GM18951 (cell line): ENCODE measurements around the gene CLVS2.

Source experiments
- POLR2A ChIP-seq: IDR thresholded peaks from 4 replicates; pipeline ENCODE4 v1.6.1; 2011; ENCODE audit warnings: mild to moderate bottlenecking; ENCODE audit not compliant: insufficient read length, insufficient read depth; ENCODE audit errors: extremely low read depth
- in situ Hi-C: fragments of 300-500 bp; cut with MboI; formaldehyde crosslinking; loops from one replicate; pipeline ENCODE4 v1.12.0; 2022; ENCODE audit warnings: low sequenced_read_pairs, mixed read lengths, inconsistent platforms; ENCODE audit not compliant: unreplicated experiment

Gene CLVS2

DNA sequence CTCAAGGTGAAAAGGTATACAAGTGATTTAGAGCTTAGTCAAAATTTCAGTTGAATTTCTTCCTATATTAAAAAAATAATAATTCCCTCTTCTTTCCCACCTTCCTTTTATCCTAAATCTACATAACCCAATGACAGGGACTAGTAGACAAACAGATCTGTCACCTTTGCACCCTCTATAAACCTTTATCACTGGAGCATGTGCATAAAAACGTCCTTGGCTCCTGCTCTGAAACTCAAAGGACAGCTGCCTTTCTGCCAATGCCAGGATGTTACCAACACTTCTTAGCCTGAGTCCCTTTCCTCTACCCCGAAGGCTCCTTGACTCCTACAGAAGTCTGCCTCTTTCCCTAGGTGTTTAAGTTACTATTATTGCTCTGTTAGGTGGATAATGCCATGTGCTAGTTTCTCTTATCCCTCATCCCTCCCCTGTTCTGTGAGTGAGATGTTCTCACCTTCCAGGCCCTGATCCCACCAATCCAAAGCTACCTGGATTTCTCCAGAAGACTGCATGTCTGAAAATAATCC, 4.3 kb downstream of the CLVS2 start:
- no peak for TF ChIP-seq POLR2A
- in situ Hi-C loops = no loop called here

DNA sequence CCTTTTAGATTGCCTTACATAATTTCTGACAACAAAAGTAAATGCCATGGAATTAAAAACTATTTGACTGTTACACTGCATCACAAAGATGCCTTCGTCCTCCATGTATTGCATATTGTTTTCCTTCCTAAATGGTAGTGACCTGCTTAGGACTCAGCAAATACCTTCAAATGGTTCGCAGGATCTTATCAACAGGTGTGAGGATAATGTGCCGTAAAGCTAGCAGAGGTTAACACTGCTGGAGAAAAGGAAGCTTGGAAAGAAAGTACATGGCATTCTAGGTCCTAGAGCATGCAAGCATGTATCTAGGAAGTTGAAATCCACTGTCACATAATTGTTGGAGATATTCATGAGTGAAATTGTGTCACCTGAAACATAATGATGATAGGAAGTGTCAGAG, 5.5 kb downstream of the CLVS2 start:
- in situ Hi-C loops = no loop called here
- no peak for TF ChIP-seq POLR2A

DNA sequence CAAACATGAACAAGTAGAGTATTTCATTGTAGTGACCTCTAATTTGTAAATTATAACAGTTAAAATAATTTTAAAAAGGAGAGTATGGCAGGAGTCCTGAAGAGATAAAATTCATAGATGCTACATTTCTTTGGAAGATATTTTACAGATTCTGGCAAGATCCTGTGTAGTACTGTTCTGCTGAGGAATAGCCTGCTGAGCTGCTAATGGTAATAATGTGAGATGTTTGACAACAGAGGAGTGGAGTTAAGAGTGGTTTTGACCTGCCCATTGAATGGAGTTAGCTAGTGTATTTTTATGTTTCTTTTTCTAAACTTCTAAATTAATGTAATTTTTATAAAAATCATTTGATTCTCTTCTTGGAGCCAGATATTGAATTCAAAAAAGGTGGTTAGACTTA, 11.8 kb downstream of the CLVS2 start:
- in situ Hi-C loops = no loop called here
- no peak for TF ChIP-seq POLR2A

DNA sequence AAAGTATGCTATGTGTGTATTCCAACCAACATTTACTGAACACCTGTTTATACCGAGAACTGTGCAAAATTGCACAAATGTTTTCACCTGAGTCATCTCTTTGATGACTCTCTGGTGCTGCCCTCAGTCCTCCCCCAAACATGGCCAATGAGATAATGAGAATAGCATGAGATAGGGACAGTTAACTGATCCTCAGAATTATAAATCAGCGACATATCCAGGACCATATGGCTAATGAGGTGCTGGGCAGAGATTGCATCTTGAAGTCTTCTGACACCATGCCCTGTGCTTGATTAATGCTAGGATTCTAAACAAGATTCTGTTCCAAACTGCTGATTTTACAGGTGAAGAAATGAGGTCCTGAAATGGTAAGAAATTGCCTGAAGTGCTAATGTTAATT, 13.0 kb downstream of the CLVS2 start:
- no peak for TF ChIP-seq POLR2A
- in situ Hi-C loops = no loop called here

DNA sequence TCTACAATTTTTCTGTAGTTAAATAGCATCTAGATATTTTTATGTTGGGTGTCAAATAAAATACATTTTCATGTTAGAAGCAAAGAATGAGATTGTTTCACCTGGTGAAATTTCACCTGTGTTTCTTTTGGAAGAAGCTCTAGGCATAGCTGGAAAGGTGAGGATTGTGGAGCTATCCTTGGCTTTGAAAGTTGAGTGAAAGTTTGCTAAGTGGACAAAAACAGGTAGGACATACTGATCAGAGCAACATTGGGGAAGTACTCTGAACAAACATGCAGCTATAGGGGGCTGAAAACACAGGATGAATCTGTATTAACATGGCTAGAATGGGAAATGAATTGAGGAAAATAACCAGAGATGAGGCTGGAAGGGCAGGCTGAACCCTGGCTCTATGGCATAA, 18.8 kb downstream of the CLVS2 start:
- in situ Hi-C loops = no loop called here
- TF ChIP-seq POLR2A = no peak

DNA sequence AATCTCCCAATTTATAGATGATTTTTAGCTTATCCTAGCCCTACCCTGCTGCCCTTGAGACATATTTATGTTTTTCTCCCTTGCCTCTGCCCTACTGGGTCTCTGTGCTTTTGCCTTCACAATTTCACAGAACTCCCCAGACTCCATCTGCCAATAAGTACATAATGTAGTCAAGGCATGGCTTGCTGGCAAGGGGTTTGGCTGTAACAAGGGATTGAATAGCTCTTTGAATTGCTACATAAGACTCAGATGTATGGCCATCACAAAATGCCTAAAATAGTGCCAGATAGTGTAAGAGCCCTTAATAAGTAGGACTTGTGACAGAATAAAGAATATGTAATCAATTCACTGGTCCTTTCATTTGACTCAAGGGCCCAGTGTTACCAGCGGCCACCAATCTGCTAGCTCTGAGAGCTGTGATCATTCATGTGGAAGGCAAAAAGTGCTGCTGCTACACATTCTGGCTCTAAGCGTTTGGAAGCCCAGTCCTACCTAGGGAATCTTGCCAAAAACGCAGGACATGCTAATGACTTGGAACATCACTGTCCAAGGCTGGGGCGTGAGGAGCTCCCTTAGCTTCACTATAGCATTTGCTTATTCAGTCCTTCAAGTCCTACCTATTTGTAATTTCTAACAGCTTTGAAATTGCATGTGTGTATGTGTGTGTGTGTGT, 20.5 kb downstream of the CLVS2 start:
- no peak for TF ChIP-seq POLR2A

DNA sequence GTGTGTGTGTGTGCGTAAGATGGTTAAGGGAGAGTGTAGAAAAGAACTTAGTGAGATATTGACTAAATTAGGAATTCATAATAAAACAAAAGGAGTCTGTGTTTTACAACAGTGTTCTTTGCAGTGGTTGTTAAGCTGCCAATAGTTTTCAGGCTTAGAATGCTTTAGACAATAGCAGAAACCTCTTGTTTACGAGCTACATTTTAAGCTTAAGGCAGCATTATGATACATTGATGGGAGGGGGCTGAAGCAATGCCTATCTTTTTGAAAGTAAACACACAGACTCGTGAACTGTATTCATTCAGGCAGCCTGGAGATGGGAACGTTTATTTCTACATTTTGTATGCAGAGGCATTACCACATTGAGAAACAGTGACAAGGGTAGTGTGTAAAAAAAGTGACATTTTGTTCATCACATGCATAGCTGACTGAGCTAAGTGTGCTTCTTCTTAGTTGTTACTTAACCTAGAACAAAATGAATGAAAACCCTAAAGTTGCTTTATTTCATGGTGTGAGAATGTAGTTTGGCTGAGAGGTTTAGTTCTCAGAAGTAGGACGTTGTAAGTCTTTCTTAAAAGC, 21.2 kb downstream of the CLVS2 start:
- TF ChIP-seq POLR2A = no peak
- in situ Hi-C loops = no loop called here

More for the DNA sequence above, 20.5 kb downstream of the CLVS2 start:
- in situ Hi-C loops = no loop called here

DNA sequence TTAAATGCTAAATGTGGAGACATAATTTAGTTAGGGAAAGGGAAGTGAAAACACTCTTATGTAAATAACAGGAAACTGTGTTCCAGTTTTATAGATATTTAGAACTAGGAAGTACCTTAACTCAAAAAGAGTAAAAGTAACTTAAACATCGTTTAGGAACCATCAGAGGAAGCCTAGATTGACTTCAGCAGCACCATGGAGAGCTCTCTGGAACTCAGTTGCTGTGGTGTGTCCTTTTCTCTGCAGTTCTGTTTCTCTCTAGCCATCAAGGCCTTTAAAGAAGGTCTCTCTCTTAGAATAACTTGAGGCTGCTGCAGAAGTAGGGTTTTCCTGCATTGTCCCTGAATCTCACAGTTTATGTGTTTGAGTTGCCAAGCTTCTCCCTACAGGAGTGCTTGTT, 26.9 kb downstream of the CLVS2 start:
- no peak for TF ChIP-seq POLR2A
- in situ Hi-C loops = no loop called here

DNA sequence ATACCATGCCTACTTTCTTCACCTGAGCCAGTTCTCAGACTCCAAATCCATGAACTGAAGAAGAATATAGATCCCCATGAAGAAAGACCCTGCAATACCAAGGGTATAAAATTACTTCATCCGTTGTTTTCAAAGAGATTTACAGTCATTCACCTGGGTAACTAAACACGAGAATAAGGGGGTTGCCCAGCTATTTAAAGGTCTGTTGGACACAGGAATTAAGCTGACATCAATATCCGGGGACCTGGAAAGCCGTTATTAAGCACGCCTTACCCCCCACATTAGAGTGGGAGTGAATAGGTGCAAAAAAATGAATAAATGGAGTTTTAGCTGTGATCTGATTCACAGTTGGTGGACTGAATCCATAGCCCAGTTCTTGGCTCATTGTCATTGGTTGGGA, 28.9 kb downstream of the CLVS2 start:
- TF ChIP-seq POLR2A = no peak
- in situ Hi-C loops = no loop called here

DNA sequence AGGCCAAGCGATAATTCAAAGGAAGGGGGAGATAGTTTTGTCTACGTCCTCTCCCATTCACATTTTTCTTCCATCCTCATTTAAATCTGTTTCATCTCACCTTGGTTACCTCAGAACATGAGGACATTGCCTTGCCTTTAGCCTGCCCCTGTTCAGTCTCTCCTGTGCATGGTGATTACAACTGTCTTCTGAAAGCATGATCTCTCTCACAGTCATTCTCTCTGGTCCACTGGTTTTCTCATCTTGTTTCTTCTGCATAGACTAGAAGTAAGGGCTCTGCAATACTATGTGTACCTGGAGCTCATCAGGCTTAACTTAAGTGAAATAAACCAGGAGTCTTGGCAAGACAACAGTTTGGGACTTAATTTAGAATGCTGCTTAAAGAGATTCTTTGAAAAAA, 31.4 kb downstream of the CLVS2 start:
- TF ChIP-seq POLR2A = no peak
- in situ Hi-C loops = no loop called here

DNA sequence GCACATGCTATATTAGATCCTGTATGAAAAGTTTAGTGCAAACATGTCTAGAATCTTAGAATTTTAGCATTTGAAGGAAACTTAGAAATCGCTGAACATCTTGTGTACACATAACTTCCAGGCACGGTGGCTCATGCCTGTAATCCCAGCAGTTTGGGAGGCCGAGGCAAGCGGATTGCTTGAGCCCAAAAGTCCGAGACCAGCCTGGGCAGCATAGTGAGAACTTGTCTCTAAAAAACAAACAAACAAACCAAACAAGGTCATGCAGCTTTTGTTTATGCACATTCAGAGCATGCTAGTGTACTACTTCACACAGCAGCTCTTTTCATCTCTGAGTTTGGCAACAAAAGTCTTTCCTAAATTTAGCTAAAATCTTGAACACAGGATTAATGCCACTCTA, 32.2 kb downstream of the CLVS2 start:
- no peak for TF ChIP-seq POLR2A
- in situ Hi-C loops = no loop called here

DNA sequence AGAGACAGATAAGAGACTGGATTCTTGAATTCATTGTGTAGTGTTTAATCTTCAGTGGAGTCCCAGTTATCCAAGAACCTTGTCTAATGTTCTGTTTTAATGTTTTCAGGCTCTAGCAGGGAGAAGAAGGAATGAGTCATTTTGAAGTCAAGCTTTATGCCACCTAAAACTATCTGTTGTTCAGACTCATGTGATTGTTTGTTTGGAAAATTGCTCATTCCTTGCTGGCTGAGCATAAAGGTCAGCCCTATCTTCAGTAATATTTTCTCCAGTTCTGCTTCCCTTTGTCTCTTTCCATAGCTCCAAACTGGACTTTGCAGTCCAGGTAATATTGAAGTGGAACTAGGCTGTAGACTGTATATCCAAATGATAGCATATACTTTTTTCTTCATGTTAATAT, 34.2 kb downstream of the CLVS2 start:
- in situ Hi-C loops = no loop called here
- TF ChIP-seq POLR2A = no peak

DNA sequence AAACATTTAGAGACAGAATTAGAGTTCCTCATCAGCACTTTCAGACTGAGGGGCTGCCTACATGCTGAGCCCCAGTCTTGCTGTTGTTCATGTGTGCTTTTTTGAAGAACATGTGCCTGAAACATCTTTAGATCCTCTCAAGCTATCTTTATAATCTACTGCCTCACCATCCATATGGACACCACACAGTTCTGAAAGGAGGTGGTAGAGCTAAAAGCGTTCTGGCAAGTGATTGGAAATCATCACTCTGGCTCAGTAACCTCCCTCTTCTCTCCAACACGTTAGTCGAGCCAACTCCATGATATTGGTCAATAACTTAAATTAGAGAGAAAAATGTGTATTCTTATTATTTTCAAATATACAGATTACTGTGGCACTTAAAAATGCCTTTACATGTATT, 40.6 kb downstream of the CLVS2 start:
- no peak for TF ChIP-seq POLR2A
- in situ Hi-C loops = no loop called here

DNA sequence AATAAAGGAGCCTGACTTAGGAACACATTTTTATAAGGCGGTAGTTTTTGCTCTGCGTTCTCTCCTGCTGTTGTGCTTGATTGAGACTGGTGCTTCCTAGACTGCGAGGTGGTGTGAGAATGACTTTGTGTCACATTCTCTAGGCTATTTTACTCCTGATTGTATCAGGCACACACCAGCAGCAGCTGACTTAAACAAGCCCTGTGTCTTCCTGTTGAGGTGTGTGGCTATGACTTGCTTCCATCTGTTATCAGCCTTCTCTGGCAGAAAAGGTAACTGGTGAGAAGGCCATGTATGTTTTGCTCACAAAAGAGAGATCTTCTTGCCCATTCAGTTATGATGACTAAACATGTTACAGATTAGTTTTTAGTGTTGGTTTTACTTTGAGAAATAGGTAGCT, 43.4 kb downstream of the CLVS2 start:
- TF ChIP-seq POLR2A = no peak
- in situ Hi-C loops = no loop called here
